ENCODE results near the gene CFAP157. TPM values are rescaled to one million over a fixed set of nuclear protein-coding genes. Genes with fewer than 3 reads are reported as not detected.

Gene CFAP157
- total and polyA plus RNA-seq, 7 donors = 0.12 TPM; not detected in 6

DNA sequence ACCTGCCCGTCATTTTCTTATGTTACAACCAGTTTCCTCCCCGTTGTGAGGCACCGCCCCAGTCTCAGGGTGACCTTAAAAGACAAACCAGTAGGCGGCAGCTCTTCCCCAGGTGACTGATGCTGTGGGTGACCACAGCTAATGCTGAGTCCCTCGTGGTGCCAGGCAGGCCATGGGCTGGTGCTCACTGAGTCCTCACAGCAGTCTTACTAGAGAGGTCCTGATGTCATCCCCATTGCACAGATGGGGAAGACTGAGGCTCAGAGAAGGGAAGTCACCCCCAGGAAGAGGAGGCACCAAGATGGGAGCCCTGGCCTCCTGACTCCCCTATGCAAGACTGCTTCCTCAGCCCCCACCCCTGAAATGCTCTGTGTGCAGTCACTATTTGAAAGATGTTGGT, 978 bp downstream of the CFAP157 start:
- no peak for DNase-seq
- no peak for TF ChIP-seq POLR2AphosphoS5 (IDR thresholded peaks at IDR 0.05)
- TF ChIP-seq, protein P1, sequence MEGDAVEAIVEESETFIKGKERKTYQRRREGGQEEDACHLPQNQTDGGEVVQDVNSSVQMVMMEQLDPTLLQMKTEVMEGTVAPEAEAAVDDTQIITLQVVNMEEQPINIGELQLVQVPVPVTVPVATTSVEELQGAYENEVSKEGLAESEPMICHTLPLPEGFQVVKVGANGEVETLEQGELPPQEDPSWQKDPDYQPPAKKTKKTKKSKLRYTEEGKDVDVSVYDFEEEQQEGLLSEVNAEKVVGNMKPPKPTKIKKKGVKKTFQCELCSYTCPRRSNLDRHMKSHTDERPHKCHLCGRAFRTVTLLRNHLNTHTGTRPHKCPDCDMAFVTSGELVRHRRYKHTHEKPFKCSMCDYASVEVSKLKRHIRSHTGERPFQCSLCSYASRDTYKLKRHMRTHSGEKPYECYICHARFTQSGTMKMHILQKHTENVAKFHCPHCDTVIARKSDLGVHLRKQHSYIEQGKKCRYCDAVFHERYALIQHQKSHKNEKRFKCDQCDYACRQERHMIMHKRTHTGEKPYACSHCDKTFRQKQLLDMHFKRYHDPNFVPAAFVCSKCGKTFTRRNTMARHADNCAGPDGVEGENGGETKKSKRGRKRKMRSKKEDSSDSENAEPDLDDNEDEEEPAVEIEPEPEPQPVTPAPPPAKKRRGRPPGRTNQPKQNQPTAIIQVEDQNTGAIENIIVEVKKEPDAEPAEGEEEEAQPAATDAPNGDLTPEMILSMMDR (IDR thresholded peaks at IDR 0.05) = no peak
- no peak for TF ChIP-seq EP300 (IDR thresholded peaks at IDR 0.05)
- no peak for TF ChIP-seq POLR2A (IDR thresholded peaks at IDR 0.05)

DNA sequence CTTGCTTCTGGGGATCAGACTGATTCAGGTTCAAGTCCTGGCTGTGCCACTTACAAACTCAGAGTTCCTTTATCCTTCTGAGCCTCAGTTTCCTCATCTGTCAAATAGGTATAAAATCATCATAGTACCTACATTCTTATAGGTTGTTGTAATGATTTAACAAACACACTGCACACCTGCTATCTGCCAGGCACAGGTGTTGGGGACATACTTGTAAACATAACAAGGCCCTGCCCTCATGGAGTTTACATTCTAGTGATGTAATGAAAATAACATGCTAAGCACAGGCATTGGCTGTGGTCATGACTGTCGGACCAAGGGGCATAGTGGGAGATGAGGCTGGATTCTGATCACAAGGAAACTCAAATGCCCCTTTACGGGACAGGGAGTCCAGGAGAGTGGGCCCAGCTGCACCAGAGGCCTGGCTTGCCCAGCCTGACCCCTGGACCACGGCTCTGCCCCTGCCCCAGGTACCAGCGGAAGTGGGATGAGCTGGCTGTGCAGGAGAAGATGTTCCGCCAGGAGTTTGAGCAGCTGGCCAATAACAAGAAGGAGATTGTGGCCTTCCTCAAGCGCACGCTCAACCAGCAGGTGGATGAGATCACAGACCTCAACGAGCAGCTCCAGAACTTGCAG, 2.3 kb downstream of the CFAP157 start:
- WGBS, 2 donors = 90 to 92% methylated on average over 8 of the region's 8 CpGs
- intact Hi-C loops (cut with DNase I) = no loop called here
- no peak for DNase-seq
- TF ChIP-seq POLR2AphosphoS5 (IDR thresholded peaks at IDR 0.05) (no peak), EP300 (IDR thresholded peaks at IDR 0.05) (no peak), POLR2A (IDR thresholded peaks at IDR 0.05) (no peak)
- TF ChIP-seq, protein P1 (IDR thresholded peaks at IDR 0.05) = no peak
- Histone ChIP-seq H3K4me3 (no peak overlapping the region), H3K27ac (no peak overlapping the region), H3K4me1 (peaks cover 0 to 4% (median 2%) of the 10 kb centered on the region in 4 donors), H3K27me3 (no peaks in the 10 kb centered on the region), H3K36me3 (no peaks in the 10 kb centered on the region), H3K9me3 (no peaks in the 10 kb centered on the region)

More for the DNA sequence above, 978 bp downstream of the CFAP157 start:
- Histone ChIP-seq H3K4me3 (no peak overlapping the region), H3K27me3 (no peaks in the 10 kb centered on the region), H3K27ac (no peak overlapping the region), H3K9me3 (no peaks in the 10 kb centered on the region), H3K36me3 (no peaks in the 10 kb centered on the region), H3K4me1 (no peaks in the 10 kb centered on the region)
- WGBS, 2 donors = 15 to 49% methylated on average over 5 of the region's 5 CpGs
- intact Hi-C loops (cut with DNase I) = no loop called here

DNA sequence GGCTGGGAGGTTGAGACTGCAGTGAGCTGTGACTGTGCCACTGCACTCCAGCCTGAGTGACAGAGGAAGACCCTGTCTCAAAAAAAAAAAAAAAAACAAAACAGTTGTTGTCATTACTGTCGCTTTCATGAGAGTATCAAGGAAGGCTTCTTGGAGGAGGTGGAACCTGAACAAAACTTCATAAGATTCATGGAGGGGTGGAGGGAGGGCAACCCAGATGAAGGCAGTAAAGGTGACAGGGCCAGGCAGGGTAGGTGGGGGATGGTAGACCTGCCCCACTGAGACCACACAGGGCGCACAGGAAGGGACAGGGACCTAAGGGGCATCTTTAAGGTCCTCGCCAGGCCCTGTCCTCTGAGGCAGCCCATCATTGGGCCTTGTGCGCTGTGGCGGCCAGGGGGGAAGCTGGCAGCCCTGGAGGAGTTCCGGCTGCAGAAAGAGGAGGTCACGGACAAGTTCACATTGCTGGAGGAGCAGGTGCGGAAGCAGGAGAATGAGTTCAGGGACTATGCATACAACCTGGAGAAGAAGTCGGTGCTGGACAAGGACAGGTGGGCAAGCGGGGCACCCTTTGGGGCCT, 3.5 kb downstream of the CFAP157 start:
- DNase-seq = no peak
- WGBS, 2 donors = 95% methylated on average over 10 of the region's 10 CpGs

DNA sequence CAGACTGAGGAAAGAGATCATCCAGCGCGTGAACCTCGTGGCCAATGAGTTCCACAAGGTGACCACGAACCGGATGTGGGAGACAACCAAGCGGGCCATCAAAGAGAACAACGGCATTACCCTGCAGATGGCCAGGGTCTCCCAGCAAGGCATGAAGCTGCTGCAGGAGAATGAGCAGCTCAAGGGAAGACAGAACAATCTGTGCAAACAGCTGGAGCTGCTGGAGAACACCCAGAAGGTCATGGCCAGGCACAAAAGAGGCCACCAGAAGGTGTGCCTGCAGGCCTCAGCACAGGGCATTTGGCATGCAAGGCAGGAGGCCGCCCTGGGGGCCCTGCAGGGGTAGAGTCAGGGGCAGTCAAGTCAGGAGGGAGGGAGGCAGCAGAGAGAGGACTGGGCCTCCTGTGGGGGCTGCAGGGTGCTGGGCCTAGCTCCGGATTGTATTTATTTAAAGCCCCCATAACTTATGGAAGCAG, 4.5 kb downstream of the CFAP157 start:
- intact Hi-C loops (cut with DNase I) = no loop called here

More for the DNA sequence above, 3.5 kb downstream of the CFAP157 start:
- H3K4me1 ChIP-seq = peaks cover 0 to 14% (median 13%) of the 10 kb centered on the region in 4 donors
- intact Hi-C loops (cut with DNase I) = no loop called here
- TF ChIP-seq POLR2A (IDR thresholded peaks at IDR 0.05) (no peak), POLR2AphosphoS5 (IDR thresholded peaks at IDR 0.05) (no peak), EP300 (IDR thresholded peaks at IDR 0.05) (no peak)
- TF ChIP-seq, protein P1 (IDR thresholded peaks at IDR 0.05) = no peak
- H3K4me3 ChIP-seq = no peak overlapping the region
- no peak overlapping the region for H3K27ac ChIP-seq
- no peaks in the 10 kb centered on the region for H3K36me3 ChIP-seq
- no peaks in the 10 kb centered on the region for H3K9me3 ChIP-seq
- H3K27me3 ChIP-seq = no peaks in the 10 kb centered on the region

More for the DNA sequence above, 4.5 kb downstream of the CFAP157 start:
- no peaks in the 10 kb centered on the region for H3K27me3 ChIP-seq
- no peak overlapping the region for H3K4me3 ChIP-seq
- no peaks in the 10 kb centered on the region for H3K9me3 ChIP-seq
- no peak for DNase-seq
- H3K36me3 ChIP-seq = no peaks in the 10 kb centered on the region
- H3K27ac ChIP-seq = no peak overlapping the region
- TF ChIP-seq EP300 (IDR thresholded peaks at IDR 0.05) = no peak
- TF ChIP-seq, protein P1 (IDR thresholded peaks at IDR 0.05) = no peak
- no peak for TF ChIP-seq POLR2AphosphoS5 (IDR thresholded peaks at IDR 0.05)
- TF ChIP-seq POLR2A (IDR thresholded peaks at IDR 0.05) = no peak
- WGBS, 2 donors = 59 to 83% methylated on average over 9 of the region's 9 CpGs
- peaks cover 0 to 19% (median 17%) of the 10 kb centered on the region in 4 donors for H3K4me1 ChIP-seq
